ENCODE data around the gene N4BP2L2. TPM values are rescaled to one million over a fixed set of nuclear protein-coding genes. Genes with fewer than 3 reads are reported as not detected.

N4BP2L2 gene
- total RNA-seq, 4 donors from 2014 or later: 78.7 to 287 (median 127) TPM

GRCh38 chr13:32530841-32531253 is 7.7 kb downstream of the N4BP2L2 start:
- peaks cover 17 to 91% (median 26%) of the 10 kb centered on the region in 3 donors for H3K4me1 ChIP-seq
- TF ChIP-seq POLR2A (IDR thresholded peaks at IDR 0.05) (no peak), POLR2AphosphoS5 (IDR thresholded peaks at IDR 0.05) (no peak), CTCF (IDR thresholded peaks at IDR 0.05) (no peak), EP300 (IDR thresholded peaks at IDR 0.05) (no peak)
- H3K9me3 ChIP-seq: no peaks in the 10 kb centered on the region
- H3K4me3 ChIP-seq: no peak overlapping the region
- WGBS, 2 donors (ENCODE audit: low coverage in 1 of 2): 43 to 52% methylated on average over 2 of the region's 2 CpGs
- H3K27me3 ChIP-seq: no peaks in the 10 kb centered on the region
- H3K27ac ChIP-seq: peak overlapping the region in 3 of 4 donors; percentile 33 to 57 (median 48)
- peak; percentile 60 for ATAC-seq
- peaks cover 0 to 5% of the 10 kb centered on the region in 2 donors for H3K36me3 ChIP-seq

- H3K27me3 ChIP-seq: no peaks in the 10 kb centered on the region
- no peak overlapping the region for H3K27ac ChIP-seq
- peaks cover 9 to 66% (median 17%) of the 10 kb centered on the region in 3 donors for H3K4me1 ChIP-seq
- TF ChIP-seq POLR2AphosphoS5 (IDR thresholded peaks at IDR 0.05) (no peak), POLR2A (IDR thresholded peaks at IDR 0.05) (no peak), CTCF (IDR thresholded peaks at IDR 0.05) (no peak), EP300 (IDR thresholded peaks at IDR 0.05) (no peak)
- H3K4me3 ChIP-seq: no peak overlapping the region
- H3K9me3 ChIP-seq: no peaks in the 10 kb centered on the region
- no peak for ATAC-seq
- H3K36me3 ChIP-seq: peaks cover 0 to 18% of the 10 kb centered on the region in 2 donors
- WGBS, 2 donors (ENCODE audit: low coverage in 1 of 2): 44 to 49% methylated on average over 3 of the region's 3 CpGs
Observed at GRCh38 chr13:32528358-32528757, 10.2 kb downstream of the N4BP2L2 start.

GRCh38 chr13:32527151-32527550 is 11.4 kb downstream of the N4BP2L2 start:
- Histone ChIP-seq H3K36me3 (peaks cover 0 to 26% of the 10 kb centered on the region in 2 donors), H3K27ac (no peak overlapping the region), H3K4me1 (peaks cover 9 to 54% (median 13%) of the 10 kb centered on the region in 3 donors), H3K27me3 (no peaks in the 10 kb centered on the region), H3K4me3 (no peak overlapping the region), H3K9me3 (no peaks in the 10 kb centered on the region)
- WGBS, 2 donors (ENCODE audit: low coverage in 1 of 2): 62 to 92% methylated on average over 2 to 3 of the region's 3 CpGs
- TF ChIP-seq EP300 (IDR thresholded peaks at IDR 0.05): no peak
- TF ChIP-seq POLR2A (IDR thresholded peaks at IDR 0.05): no peak
- no peak for TF ChIP-seq POLR2AphosphoS5 (IDR thresholded peaks at IDR 0.05)
- no peak for TF ChIP-seq CTCF (IDR thresholded peaks at IDR 0.05)
- no peak for ATAC-seq

GRCh38 chr13:32525766-32526165 is 12.8 kb downstream of the N4BP2L2 start:
- TF ChIP-seq POLR2AphosphoS5 (IDR thresholded peaks at IDR 0.05) (no peak), CTCF (IDR thresholded peaks at IDR 0.05) (no peak), POLR2A (IDR thresholded peaks at IDR 0.05) (no peak), EP300 (IDR thresholded peaks at IDR 0.05) (no peak)
- Histone ChIP-seq H3K27me3 (no peaks in the 10 kb centered on the region), H3K4me1 (peaks cover 2 to 40% (median 7%) of the 10 kb centered on the region in 3 donors), H3K36me3 (peaks cover 0 to 38% of the 10 kb centered on the region in 2 donors), H3K4me3 (no peak overlapping the region), H3K9me3 (no peaks in the 10 kb centered on the region), H3K27ac (no peak overlapping the region)
- no peak for ATAC-seq
- WGBS, 2 donors (ENCODE audit: low coverage in 1 of 2): 0 to 55% methylated on average over 1 of the region's 1 CpG

- no peaks in the 10 kb centered on the region for H3K27me3 ChIP-seq
- no peak overlapping the region for H3K27ac ChIP-seq
- no peaks in the 10 kb centered on the region for H3K4me1 ChIP-seq
- H3K4me3 ChIP-seq: no peak overlapping the region
- peaks cover 0 to 79% of the 10 kb centered on the region in 2 donors for H3K36me3 ChIP-seq
- no peak for ATAC-seq
- no peak for TF ChIP-seq POLR2A (IDR thresholded peaks at IDR 0.05)
- WGBS, 2 donors (ENCODE audit: low coverage in 1 of 2): 79% methylated on average over 3 of the region's 3 CpGs
- H3K9me3 ChIP-seq: no peaks in the 10 kb centered on the region
Observed at GRCh38 chr13:32515246-32515645, 23.3 kb downstream of the N4BP2L2 start.

All from gastroesophageal sphincter (tissue), 4 donors.